GM23338 (cell line): ENCODE measurements around the gene AP3D1. TPM values are rescaled to one million over a fixed set of nuclear protein-coding genes. Genes with fewer than 3 reads are reported as not detected.

Experiments used
- ATAC-seq: fragments of 200-7000 bp; cut with Tn5 transposase; 3 replicates; pipeline ENCODE4 v1.9.1; 2020
- DNase-seq: peaks from one replicate; pipeline ENCODE4 v3.0.0-alpha.2; 2015; ENCODE audit warnings: low spot score
- H2AFZ ChIP-seq: fragments of 200-600 bp; sonication (generic); 2 replicates; pipeline ENCODE4 v1.8.0; 2016; ENCODE audit warnings: antibody characterized with exemption, mild to moderate bottlenecking, moderate library complexity
- H3F3A ChIP-seq: fragments of 200-600 bp; sonication (generic); replicated peaks from 2 replicates; pipeline ENCODE4 v1.8.0; 2017; ENCODE audit warnings: antibody characterized with exemption, mixed run types, low read depth
- H3K27ac ChIP-seq: fragments of 200-600 bp; sonication (generic); 2 replicates; pipeline ENCODE4 v1.6.1; 2016; ENCODE audit warnings: low read depth
- H3K27me3 ChIP-seq: fragments of 200-600 bp; sonication (generic); 2 replicates; pipeline ENCODE4 v1.8.0; 2016; ENCODE audit warnings: mild to moderate bottlenecking, mixed run types, moderate library complexity; ENCODE audit not compliant: insufficient read depth
- H3K36me3 ChIP-seq: fragments of 200-600 bp; sonication (generic); 2 replicates; pipeline ENCODE4 v1.8.0; 2016; ENCODE audit warnings: mild to moderate bottlenecking; ENCODE audit not compliant: insufficient read depth
- H3K4me1 ChIP-seq: fragments of 200-600 bp; sonication (generic); 2 replicates; pipeline ENCODE4 v1.8.0; 2016; ENCODE audit warnings: mild to moderate bottlenecking, moderate library complexity; ENCODE audit not compliant: insufficient read depth
- H3K4me2 ChIP-seq: fragments of 200-600 bp; sonication (generic); 2 replicates; pipeline ENCODE4 v1.7.1; 2017; ENCODE audit warnings: mixed run types
- H3K4me3 ChIP-seq: fragments of 200-600 bp; sonication (generic); 2 replicates; pipeline ENCODE4 v1.6.1; 2016; ENCODE audit warnings: mixed run types
- H3K79me2 ChIP-seq: fragments of 200-600 bp; sonication (generic); replicated peaks from 2 replicates; pipeline ENCODE4 v1.8.0; 2017; ENCODE audit warnings: mild to moderate bottlenecking; ENCODE audit not compliant: insufficient read depth
- H3K9me2 ChIP-seq: fragments of 200-600 bp; sonication (generic); 2 replicates; pipeline ENCODE4 v1.8.0; 2017; ENCODE audit not compliant: insufficient read depth
- H4K20me1 ChIP-seq: fragments of 200-600 bp; sonication (generic); replicated peaks from 2 replicates; pipeline ENCODE4 v1.8.0; 2017; ENCODE audit warnings: mild to moderate bottlenecking; ENCODE audit not compliant: insufficient read depth
- H3K27ac Mint-ChIP-seq: 2 replicates; pipeline ENCODE4 v1.8.0; 2020; ENCODE audit warnings: inconsistent platforms, mild to moderate bottlenecking, moderate library complexity, mixed read lengths
- H3K27me3 Mint-ChIP-seq: 3 replicates; pipeline ENCODE4 v1.8.0; 2022; ENCODE audit warnings: low read depth, mild to moderate bottlenecking, moderate library complexity, mixed read lengths, inconsistent platforms; ENCODE audit not compliant: insufficient read depth, poor library complexity
- H3K36me3 Mint-ChIP-seq: 3 replicates; pipeline ENCODE4 v1.8.0; 2021; ENCODE audit warnings: low read depth, mild to moderate bottlenecking, inconsistent platforms, moderate library complexity, mixed read lengths
- H3K4me1 Mint-ChIP-seq: 3 replicates; pipeline ENCODE4 v1.8.0; 2020; ENCODE audit warnings: mild to moderate bottlenecking, inconsistent platforms, mixed read lengths
- H3K4me3 Mint-ChIP-seq: 3 replicates; pipeline ENCODE4 v1.8.0; 2021; ENCODE audit warnings: moderate library complexity, mild to moderate bottlenecking, inconsistent platforms, mixed read lengths
- H3K9me3 Mint-ChIP-seq: 3 replicates; pipeline ENCODE4 v1.8.0; 2020; ENCODE audit warnings: moderate library complexity, mild to moderate bottlenecking, inconsistent platforms, mixed read lengths
- CREB1 ChIP-seq: fragments of 250-450 bp; sonication (Bioruptor Pico); IDR thresholded peaks from 2 replicates; pipeline ENCODE4 v1.5.0; 2020; ENCODE audit warnings: low read depth, mild to moderate bottlenecking, moderate library complexity
- CTCF ChIP-seq, 2 experiments: fragments of 200-600 bp in 1 of 2; sonication (generic) in 1 of 2; conservative IDR thresholded peaks; 2 replicates each; pipeline versions ENCODE4 v1.5.1 to v1.6.1; 2016 to 2017; ENCODE audit warnings: antibody characterized with exemption in 2 of 2, low read depth in 2 of 2, mild to moderate bottlenecking in 2 of 2, moderate library complexity in 1 of 2
- ETS1 ChIP-seq: IDR thresholded peaks from 2 replicates; pipeline ENCODE4 v1.6.1; 2016; ENCODE audit warnings: antibody characterized with exemption
- EZH2 ChIP-seq: fragments of 200-600 bp; sonication (generic); IDR thresholded peaks from one replicate; pipeline ENCODE4 v1.8.0; 2017; ENCODE audit warnings: antibody characterized with exemption, mild to moderate bottlenecking, low read depth; ENCODE audit not compliant: unreplicated experiment
- JUNB ChIP-seq: IDR thresholded peaks from one replicate; pipeline ENCODE4 v1.6.1; 2016; ENCODE audit warnings: antibody characterized with exemption; ENCODE audit not compliant: unreplicated experiment
- NANOG ChIP-seq: IDR thresholded peaks from 2 replicates; pipeline ENCODE4 v1.6.1; 2016; ENCODE audit warnings: antibody characterized with exemption, borderline replicate concordance
- POLR2AphosphoS5 ChIP-seq: IDR thresholded peaks from 2 replicates; pipeline ENCODE4 v1.6.1; 2016; ENCODE audit warnings: antibody characterized with exemption, low read depth
- ZNF114 ChIP-seq: fragments of 250-450 bp; sonication (Bioruptor Pico); IDR thresholded peaks from 2 replicates; pipeline ENCODE4 v1.5.0; 2020; ENCODE audit warnings: mild to moderate bottlenecking, moderate library complexity
- polyA plus RNA-seq: library from polyadenylated mRNA; unstranded; fragments of >200 nt; fragmentation: Nextera tagmentation; extraction: Ambion mirVana; gene quantifications from 2 replicates; pipeline ENCODE4 v1.2.1, GENCODE V29; 2016
- total RNA-seq: library from RNA; depleted of rRNA; stranded (reverse); fragments of >200 nt; shearing (Covaris generic); gene quantifications from 2 replicates; pipeline ENCODE4 v1.2.3, GENCODE V29; 2014
- TF ChIP-seq, protein P1 (sequence below): IDR thresholded peaks from one replicate; pipeline ENCODE4 v1.6.1; 2018; ENCODE audit warnings: antibody characterized with exemption; ENCODE audit not compliant: unreplicated experiment

The AP3D1 gene
- total and polyA plus RNA-seq, 2 experiments from 2014 or later, result 101 to 236 TPM

- TF ChIP-seq POLR2AphosphoS5 (no peak), JUNB (no peak), CREB1 (CRISPR knock-in tag) (no peak), NANOG (no peak), EZH2 (no peak)
Measured at GRCh38 chr19:2173388-2173766, 22.0 kb upstream of the AP3D1 start (continued).

- Histone ChIP-seq H3K4me2 (peak overlapping the region; percentile 57), H3F3A (peaks cover 38% of the 10 kb centered on the region), H3K27ac (peak overlapping the region; percentile 76; the same call in 1 of the 2 replicates), H3K27me3 (no peaks in the 10 kb centered on the region), H4K20me1 (peaks cover 64% of the 10 kb centered on the region), H3K9me2 (no peaks in the 10 kb centered on the region), H3K4me3 (no peak overlapping the region), H3K79me2 (peaks cover 100% of the 10 kb centered on the region), H3K4me1 (peaks cover 19% of the 10 kb centered on the region), H2AFZ (no peak overlapping the region), H3K36me3 (no peaks in the 10 kb centered on the region)
- peaks cover 20% of the 10 kb centered on the region for H3K27me3 Mint-ChIP-seq
- TF ChIP-seq CTCF (conservative IDR thresholded peaks at IDR 0.05; ENCODE audit: low read depth in 2 of 2), result peak; percentile 33 to 44; a peak in 3 of 4 replicates
- TF ChIP-seq ETS1, result no peak
- H3K4me3 Mint-ChIP-seq, result no peak overlapping the region
- no peaks in the 10 kb centered on the region for H3K9me3 Mint-ChIP-seq
- H3K4me1 Mint-ChIP-seq, result peaks cover 40% of the 10 kb centered on the region
- peak overlapping the region; percentile 85 for H3K27ac Mint-ChIP-seq
- peaks cover 2% of the 10 kb centered on the region; the same call in 1 of the 3 replicates for H3K36me3 Mint-ChIP-seq
- ATAC-seq (peak; percentile 60), DNase-seq (peak; percentile 72)
Measured at GRCh38 chr19:2171349-2172145, 20.2 kb upstream of the AP3D1 start.

DNA sequence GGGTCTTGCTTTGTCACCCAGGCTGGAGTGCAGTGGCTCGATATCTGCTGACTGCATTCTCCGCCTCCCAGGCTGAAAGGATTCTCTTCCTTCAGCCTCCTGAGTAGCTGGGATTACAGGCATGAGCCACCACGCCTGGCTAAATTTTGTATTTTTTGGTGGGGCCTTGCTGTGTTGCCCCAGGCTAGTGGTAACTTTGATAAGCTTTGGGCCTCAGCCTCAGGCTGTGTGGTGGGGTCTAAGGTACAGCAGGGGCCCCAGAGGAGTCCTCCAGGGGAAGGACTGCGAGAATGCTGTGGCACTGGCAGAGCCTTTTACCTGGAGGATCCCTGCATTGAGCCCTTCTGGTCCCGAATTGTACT, 19.6 kb upstream of the AP3D1 start:
- TF ChIP-seq NANOG, result no peak
- TF ChIP-seq CREB1 (CRISPR knock-in tag), result no peak
- TF ChIP-seq JUNB, result no peak
- TF ChIP-seq CTCF (conservative IDR thresholded peaks at IDR 0.05; ENCODE audit: low read depth in 2 of 2), result no peak
- no peak for TF ChIP-seq ZNF114 (CRISPR knock-in tag)
- TF ChIP-seq, protein P1, sequence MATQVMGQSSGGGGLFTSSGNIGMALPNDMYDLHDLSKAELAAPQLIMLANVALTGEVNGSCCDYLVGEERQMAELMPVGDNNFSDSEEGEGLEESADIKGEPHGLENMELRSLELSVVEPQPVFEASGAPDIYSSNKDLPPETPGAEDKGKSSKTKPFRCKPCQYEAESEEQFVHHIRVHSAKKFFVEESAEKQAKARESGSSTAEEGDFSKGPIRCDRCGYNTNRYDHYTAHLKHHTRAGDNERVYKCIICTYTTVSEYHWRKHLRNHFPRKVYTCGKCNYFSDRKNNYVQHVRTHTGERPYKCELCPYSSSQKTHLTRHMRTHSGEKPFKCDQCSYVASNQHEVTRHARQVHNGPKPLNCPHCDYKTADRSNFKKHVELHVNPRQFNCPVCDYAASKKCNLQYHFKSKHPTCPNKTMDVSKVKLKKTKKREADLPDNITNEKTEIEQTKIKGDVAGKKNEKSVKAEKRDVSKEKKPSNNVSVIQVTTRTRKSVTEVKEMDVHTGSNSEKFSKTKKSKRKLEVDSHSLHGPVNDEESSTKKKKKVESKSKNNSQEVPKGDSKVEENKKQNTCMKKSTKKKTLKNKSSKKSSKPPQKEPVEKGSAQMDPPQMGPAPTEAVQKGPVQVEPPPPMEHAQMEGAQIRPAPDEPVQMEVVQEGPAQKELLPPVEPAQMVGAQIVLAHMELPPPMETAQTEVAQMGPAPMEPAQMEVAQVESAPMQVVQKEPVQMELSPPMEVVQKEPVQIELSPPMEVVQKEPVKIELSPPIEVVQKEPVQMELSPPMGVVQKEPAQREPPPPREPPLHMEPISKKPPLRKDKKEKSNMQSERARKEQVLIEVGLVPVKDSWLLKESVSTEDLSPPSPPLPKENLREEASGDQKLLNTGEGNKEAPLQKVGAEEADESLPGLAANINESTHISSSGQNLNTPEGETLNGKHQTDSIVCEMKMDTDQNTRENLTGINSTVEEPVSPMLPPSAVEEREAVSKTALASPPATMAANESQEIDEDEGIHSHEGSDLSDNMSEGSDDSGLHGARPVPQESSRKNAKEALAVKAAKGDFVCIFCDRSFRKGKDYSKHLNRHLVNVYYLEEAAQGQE, result no peak
- Mint-ChIP-seq H3K36me3 (peaks cover 2% of the 10 kb centered on the region; the same call in 1 of the 3 replicates), H3K4me3 (0 out of 3 replicates have a peak overlapping the region, but pooled peaks have one; percentile 24), H3K27me3 (peaks cover 20% of the 10 kb centered on the region), H3K27ac (peak overlapping the region; percentile 74), H3K4me1 (peaks cover 42% of the 10 kb centered on the region), H3K9me3 (no peaks in the 10 kb centered on the region)
- DNase-seq, result no peak
- Histone ChIP-seq H3K4me3 (no peak overlapping the region), H3K79me2 (peaks cover 100% of the 10 kb centered on the region), H3K27me3 (no peaks in the 10 kb centered on the region), H2AFZ (no peak overlapping the region), H3K4me1 (peaks cover 19% of the 10 kb centered on the region), H3K9me2 (no peaks in the 10 kb centered on the region), H3F3A (peaks cover 36% of the 10 kb centered on the region), H3K4me2 (peak overlapping the region; percentile 57), H3K36me3 (no peaks in the 10 kb centered on the region), H4K20me1 (peaks cover 70% of the 10 kb centered on the region), H3K27ac (peak overlapping the region; percentile 72; the same call in 1 of the 2 replicates)
- ATAC-seq, result no peak
